GM18951 (cell line): ENCODE measurements around the gene RNF166.

Source experiments
- POLR2A ChIP-seq: IDR thresholded peaks from 4 replicates; pipeline ENCODE4 v1.6.1; 2011; ENCODE audit warnings: mild to moderate bottlenecking; ENCODE audit not compliant: insufficient read length, insufficient read depth; ENCODE audit errors: extremely low read depth
- in situ Hi-C: fragments of 300-500 bp; cut with MboI; formaldehyde crosslinking; loops from one replicate; pipeline ENCODE4 v1.12.0; 2022; ENCODE audit warnings: low sequenced_read_pairs, mixed read lengths, inconsistent platforms; ENCODE audit not compliant: unreplicated experiment

RNF166 gene

DNA sequence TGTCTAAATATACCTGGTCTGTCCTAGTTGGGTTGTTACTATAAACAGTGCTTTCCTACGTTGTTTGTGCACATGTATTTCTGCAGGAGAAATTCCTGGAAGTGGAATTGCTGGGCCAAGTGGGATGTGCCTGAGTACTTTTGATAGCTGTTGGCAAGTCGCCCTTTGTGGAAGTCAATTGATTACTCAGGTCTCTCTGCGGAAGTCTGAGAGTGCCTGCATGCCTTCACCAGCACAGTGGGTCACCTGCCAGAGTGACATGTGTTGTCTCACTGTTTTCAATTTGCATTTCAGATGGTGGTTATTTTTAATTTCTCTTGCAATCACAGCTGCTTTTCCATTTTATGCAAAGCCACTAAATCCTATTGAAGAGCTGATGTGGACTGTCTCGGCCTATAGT lies 41.1 kb downstream of the RNF166 start:
- TF ChIP-seq POLR2A = no peak
- in situ Hi-C loops = no loop called here

DNA sequence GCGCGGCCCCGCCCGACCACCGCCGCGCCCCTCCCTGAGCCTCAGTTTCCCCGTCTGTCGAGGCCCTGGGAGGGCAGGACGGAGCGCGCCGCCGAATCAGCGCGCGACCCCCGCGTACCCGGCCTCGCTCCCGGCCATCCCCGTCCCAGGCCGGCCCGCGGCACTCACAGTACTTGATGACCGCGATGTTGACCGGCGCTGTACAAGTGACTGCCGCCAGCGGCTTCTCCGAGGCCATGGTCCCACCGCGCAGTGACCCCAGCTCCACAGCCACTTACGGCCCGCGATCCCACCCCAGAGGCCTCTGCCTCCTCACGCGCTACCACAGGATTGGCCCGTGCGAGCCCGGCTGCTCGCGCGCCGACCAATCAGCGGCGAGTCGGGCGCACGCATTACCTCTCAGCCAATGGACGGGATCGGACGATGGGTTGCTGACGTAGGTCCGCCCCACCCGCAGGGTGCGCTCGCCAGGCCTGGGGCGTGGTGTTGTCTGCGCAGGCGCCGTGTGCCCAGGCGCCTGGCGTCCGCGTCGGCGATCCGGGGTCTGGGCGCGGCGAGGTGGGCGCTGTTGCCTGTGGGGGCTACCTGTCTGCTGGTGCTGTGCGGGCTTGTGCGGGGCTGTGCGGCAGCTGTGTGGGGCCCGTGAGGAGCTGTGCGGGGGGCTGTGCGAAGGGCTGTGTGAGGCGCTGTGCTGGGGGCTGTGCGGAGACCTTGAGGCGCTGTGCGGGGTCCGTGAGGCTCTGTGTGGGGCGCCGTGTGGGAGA lies 43.2 kb downstream of the RNF166 start, which contains the start of gene MVD:
MVD (minus strand) TSS at position 249 of the 764 bp plus-strand sequence; CDS start at position 238, 11 bp downstream.
- in situ Hi-C loops = no loop called here
- peak; percentile 97 for TF ChIP-seq POLR2A

DNA sequence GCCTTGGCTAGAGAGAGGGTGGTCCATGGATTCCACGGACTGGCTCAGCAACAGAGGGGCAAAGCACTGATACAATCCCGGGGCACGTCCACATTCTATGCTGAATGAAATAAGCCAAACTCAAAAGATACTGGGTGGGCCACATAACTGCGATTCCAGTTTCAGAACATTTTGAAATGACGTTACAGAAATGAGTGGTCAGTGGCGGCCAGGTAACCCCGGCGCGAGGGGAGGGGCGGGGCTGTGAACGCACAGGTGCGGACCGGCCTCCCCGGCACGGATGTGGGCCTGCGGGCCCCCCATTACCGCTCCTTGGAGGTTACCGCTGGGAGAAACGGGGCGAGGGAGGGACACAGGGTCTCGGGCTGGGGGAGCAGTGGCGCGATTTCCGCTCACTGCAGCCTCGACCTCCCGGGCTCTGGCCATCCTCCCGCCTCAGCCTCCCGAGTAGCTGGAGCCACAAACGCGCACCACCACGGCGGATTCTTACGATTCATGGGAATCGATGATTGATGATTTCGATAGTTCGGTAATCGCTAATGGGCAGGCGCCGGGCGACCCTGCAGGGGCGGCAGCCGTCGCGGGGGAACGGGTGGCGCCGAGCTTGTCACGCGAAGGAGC lies 43.9 kb downstream of the RNF166 start:
- in situ Hi-C loops = no loop called here
- no peak for TF ChIP-seq POLR2A

DNA sequence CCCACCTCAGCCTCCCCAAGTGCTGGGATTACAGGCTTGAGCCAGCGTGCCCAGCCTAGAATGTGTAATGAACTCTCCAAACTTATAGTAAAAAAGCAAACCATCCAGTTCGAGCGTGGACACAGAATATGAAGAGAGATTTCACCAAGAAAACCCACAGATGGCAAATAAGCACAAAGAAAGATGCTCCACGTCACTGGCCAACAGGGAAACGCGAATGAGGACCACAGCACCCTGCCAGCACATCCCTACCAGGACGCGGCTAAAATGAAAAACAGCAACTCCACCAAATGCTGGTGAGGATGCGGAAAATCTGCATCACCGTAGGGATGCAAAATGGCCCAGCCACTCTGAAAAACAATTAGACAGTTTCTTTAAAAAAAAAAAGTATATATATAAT lies 44.7 kb downstream of the RNF166 start:
- TF ChIP-seq POLR2A = no peak
- in situ Hi-C loops = no loop called here

DNA sequence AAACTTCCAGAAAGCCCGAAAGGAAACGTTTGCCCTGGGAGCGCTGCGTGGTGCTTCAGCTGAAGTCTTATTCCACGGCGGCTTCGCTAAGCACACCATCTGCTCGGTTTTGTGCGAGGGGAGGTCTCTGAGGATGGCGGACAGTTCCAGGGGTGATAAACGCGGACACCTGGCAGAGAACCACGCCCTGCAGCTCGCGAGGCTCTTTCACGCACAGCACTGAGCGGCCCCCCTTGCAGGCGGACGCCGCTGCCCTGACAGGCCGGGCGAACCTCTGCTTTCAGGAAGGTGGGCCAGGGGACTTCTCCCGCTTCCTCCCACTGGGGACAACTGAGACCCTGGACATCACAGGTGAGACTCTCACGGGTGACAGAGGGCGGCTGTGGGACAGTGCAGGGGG lies 47.0 kb downstream of the RNF166 start:
- TF ChIP-seq POLR2A = no peak
- in situ Hi-C loops = no loop called here

DNA sequence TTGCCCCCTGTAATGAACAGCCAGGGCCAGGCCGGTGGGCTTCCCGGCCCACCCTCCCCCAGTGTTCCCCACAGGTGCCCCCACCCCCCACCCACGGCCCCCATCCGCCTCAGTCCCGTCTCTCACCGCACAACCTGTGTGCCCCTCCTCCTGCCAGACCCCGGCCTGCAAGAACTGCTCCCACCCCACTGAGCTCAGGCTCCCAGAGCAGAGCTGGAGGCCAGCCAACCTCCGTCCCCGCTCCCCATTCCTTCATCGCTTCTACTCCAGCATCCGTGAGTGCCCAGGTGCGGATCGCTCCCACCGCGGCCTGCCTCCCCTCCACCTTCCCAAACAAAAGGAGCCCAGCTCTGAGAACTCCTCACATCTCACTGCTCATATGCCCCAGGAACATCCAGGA lies 47.5 kb downstream of the RNF166 start:
- TF ChIP-seq POLR2A = no peak

DNA sequence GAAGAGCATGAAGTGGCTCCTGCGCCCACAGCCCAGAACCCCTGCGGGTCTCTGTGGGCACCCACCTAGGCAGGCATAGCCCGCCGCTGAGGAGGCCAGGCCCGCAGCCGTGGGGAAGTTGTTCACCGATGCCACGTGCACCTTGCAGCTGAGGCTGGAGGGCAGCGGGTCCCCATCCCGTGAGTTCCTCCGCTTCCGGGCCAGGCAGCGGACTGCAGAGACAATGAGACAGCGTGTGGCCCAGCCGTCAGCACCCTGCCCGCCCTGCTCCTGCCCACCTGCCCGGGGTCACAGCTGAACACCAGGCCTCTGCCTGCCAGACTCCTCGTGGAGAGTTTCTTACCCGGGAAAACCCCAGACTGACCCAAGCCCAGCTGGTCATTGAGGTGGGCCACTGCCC lies 48.8 kb downstream of the RNF166 start:
- TF ChIP-seq POLR2A = no peak
- in situ Hi-C loops = no loop called here

More for the DNA sequence above, 47.5 kb downstream of the RNF166 start:
- in situ Hi-C loops = no loop called here

DNA sequence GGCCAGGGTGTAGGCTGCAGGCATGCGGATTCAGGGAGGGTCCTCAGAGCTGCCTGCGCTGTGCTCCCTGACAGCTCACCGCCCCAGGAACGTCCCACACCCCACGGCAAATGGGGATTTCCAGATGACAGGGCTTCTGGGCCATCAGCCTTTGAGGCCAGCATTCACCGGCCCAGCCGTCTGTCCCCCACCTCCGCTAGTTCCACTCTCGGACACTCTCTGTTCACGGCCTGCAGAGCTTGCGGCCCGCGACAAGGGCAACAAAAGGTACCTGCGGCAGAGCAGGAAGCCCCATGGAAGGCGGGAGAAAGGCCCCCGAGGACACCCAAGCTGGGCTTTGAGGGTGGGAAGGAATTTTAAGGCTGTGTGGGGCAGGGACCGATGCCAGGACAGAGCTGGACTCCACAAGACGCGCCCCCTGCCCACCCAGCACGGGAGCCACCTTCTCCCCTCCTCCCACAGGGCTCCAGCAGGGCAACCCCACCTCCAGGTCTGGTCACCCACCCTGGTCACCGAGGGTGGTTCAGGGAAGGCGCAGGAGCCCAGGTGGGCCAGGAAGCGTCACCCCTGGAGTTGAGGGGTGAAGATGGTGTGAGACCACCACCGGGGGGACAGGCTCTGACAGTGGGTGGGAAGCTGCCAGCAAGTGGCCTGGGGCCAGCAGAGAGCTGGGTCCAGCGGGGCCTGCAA lies 49.8 kb downstream of the RNF166 start:
- no peak for TF ChIP-seq POLR2A
- in situ Hi-C loops = no loop called here

DNA sequence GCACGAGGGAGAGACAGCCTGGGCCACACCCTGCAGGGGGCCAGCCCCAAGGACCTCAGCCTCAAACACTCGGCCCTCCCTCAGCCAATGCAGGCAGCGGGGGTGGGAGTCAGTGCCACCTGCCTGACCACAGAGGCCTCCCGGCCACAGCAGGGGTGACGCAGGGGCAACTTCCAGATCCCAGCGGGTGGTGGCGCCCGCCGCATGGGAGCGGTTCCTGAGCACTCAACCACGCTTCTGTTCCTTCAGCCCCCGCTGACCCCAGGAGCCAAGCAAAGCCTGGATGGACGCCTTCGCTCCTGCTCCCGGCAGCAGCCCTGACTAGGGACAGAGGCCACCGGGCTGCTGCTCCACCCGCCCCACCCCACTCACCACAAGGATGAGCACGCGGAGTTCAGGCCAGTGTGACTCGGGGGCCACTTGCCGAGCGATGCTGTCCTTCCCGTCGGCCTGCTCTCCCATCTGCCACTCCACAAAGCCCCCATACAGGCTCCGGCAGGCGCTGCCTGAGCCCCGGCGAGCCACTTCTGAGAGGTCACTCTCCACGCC lies 50.4 kb downstream of the RNF166 start:
- in situ Hi-C loops = no loop called here
- TF ChIP-seq POLR2A = no peak

DNA sequence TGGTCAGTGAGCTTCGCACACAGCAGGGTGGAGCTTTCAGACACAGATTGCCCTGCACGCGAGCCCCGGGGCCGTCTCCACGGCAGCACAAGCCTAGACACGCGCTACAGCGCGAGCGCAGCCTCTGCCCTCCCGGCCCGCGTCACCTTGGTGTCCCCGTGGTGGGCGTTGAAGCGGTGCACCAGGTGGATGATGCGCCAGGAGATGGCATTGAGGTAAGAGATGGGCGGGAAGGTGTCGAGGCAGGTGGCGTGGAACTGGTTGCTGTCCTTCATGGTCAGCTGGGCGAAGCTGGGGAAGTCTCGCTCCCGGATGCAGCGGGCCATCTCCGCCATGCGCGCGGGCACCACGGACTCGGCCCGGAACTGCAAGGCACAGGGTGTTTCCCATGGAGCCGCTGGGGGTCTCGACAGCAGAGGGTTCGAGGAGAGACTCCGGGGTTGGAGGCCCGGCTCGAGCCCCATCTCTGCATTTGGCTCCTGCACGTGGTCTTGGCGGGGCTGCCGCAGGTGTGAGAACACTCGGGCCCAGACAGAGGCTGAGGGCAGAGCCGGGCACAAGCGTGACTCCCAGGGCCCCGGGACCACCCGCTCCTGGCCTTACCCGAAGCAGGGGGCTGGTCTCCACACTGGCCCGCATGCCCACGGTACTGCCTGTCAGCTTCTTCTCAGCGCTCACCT lies 51.0 kb downstream of the RNF166 start:
- in situ Hi-C loops = no loop called here
- no peak for TF ChIP-seq POLR2A

DNA sequence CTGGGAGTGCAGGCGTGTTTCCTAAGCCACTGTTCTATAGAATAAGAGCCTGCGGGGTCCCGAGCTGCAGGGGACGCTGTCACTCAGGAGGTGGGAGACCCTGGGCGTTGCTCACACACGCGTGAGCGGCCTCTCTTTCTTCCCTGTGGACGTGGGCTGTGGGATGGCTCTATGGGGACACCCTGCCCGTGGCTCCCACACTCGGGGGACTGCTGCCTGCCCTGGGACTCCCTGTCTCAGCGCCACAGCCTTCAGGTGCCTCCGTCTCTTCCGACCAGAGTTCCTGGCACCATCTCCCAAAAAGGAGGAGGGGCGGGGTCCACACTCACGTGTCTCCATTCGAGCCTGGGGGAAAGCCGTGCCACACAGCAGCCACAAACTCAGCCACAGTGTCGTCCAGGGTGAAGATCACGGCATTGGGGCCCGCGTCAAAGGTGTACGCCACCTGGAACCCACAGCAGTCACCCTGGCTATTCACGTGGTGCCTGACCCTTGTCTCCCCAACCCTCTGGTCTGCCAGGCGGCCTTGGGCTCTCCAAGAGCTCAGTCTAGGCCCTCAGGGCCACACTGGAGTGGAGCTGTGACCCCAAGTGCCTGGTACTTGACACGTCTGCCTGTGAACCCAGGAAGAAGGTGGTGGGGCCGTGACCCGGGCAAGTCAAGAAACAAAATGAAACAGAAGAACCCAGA lies 51.7 kb downstream of the RNF166 start:
- no peak for TF ChIP-seq POLR2A
- in situ Hi-C loops = no loop called here

DNA sequence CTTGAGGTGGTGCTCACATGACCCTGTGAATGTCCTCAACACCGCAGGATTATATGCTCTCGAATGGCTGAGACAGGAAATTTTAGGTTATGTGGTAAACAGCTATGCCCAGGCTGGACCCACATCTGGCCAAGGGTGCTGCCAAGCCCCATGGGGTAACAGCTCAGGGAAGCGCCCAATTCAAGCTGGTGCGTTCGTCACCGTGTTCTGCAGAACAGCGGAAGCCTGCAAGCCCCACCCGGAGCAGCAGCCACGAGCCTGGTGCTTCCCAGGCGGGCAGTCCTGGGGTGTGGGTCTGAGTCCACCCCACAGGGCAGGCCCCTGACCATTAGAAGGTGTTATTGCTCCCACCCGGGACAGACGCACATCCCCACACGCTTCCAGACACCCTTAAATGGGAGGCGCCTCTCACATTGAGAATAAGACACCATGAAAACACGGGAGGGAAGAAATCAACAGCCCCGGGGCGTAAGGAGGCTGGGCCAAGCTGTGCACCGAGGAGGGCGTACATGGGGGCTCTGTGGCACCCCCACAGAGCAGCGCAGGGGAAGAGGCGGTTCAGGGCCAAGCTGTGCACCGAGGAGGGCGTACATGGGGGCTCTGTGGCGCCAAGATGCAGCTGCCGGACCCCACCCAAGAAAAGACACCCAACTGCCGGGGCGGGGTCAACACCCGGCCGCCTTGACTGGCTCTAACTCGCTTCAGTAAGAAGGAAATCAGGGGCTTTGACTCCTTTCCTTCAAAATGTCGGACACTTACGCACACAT lies 52.4 kb downstream of the RNF166 start:
- in situ Hi-C loops = no loop called here
- no peak for TF ChIP-seq POLR2A

DNA sequence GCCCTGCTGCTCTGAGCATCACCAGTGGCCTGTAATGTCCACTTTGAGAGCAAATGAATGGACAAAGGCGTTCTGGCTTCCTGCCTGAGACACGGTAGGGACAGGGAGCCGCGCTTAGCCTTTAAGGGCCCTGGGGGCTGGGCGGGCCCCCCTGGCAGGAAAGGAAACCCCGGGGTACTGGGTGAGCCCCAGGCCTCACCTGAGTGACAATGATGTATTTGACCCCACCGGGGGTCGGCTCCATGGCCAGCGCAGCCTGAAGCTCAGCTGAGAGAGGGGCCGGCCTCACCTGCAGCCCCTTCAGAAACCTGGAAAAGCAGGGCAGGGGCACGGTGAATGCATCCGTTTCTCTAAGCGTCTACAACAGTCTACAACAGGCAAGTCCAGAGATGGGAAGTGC lies 53.1 kb downstream of the RNF166 start:
- in situ Hi-C loops = no loop called here
- TF ChIP-seq POLR2A = no peak
